NB4 (cell line): ENCODE data around the gene NIFK.

Experiments used
- DNase-seq: peaks from one replicate; pipeline ENCODE4 v3.0.0; 2010; ENCODE audit warnings: low read depth
- H3K4me3 ChIP-seq: one replicate; pipeline ENCODE4 v1.5.1; 2011; ENCODE audit warnings: mild to moderate bottlenecking, low read depth, low read length, moderate library complexity
- CTCF ChIP-seq: IDR thresholded peaks from one replicate; pipeline ENCODE4 v1.5.1; 2012; ENCODE audit warnings: low read depth, low read length
- MAX ChIP-seq: IDR thresholded peaks from 2 replicates; pipeline ENCODE4 v1.6.1; 2011; ENCODE audit warnings: low read depth, low read length
- MYC ChIP-seq: IDR thresholded peaks from 2 replicates; pipeline ENCODE4 v1.6.1; 2011; ENCODE audit warnings: low read depth, low read length
- POLR2A ChIP-seq: IDR thresholded peaks from 2 replicates; pipeline ENCODE4 v1.6.1; 2011; ENCODE audit warnings: mild to moderate bottlenecking; ENCODE audit not compliant: insufficient read length; ENCODE audit errors: extremely low read depth

Gene NIFK

GRCh38 chr2:121736462-121737336 lies at the start of gene NIFK:
Gene NIFK, minus strand, starts transcription at chr2:121736875. Its CDS starts 25 bp downstream, at chr2:121736850.
- peak; percentile 99 for DNase-seq

GRCh38 chr2:121783180-121783579 lies 46.5 kb upstream of the NIFK start:
- TF ChIP-seq MAX: no peak
- no peak for TF ChIP-seq MYC
- TF ChIP-seq CTCF: no peak
- TF ChIP-seq POLR2A: no peak
- no peak overlapping the region for H3K4me3 ChIP-seq
- no peak for DNase-seq

More at GRCh38 chr2:121736462-121737336, at the start of gene NIFK:
- TF ChIP-seq CTCF (no peak), POLR2A (peak; percentile 71), MYC (peak; percentile 97), MAX (peak; percentile 93)
- H3K4me3 ChIP-seq: peak within 1 kb of the TSS; percentile 96

- no peak overlapping the region for H3K4me3 ChIP-seq
- TF ChIP-seq POLR2A (no peak), MAX (no peak), MYC (no peak), CTCF (no peak)
- no peak for DNase-seq
Observed at GRCh38 chr2:121778741-121779487, 42.2 kb upstream of the NIFK start.

GRCh38 chr2:121777699-121778058 lies 41.0 kb upstream of the NIFK start:
- no peak for TF ChIP-seq POLR2A

GRCh38 chr2:121776885-121777698 lies 40.4 kb upstream of the NIFK start:
- TF ChIP-seq POLR2A (no peak), MYC (no peak), CTCF (no peak), MAX (no peak)
- no peak for DNase-seq

More at GRCh38 chr2:121777699-121778058, 41.0 kb upstream of the NIFK start:
- H3K4me3 ChIP-seq: no peak overlapping the region
- DNase-seq: no peak

More at GRCh38 chr2:121776885-121777698, 40.4 kb upstream of the NIFK start:
- H3K4me3 ChIP-seq: no peak overlapping the region
